OCI-LY1 (cell line): ENCODE data around the gene FANCG.

Experiments used
- H2AFZ ChIP-seq: fragments of 200-600 bp; sonication (generic), shearing (Covaris generic); 2 replicates; pipeline ENCODE4 v1.6.0; 2014; ENCODE audit warnings: antibody characterized with exemption, mild to moderate bottlenecking, low read length
- H3F3A ChIP-seq: fragments of 200-600 bp; sonication (generic), shearing (Covaris generic); 2 replicates; pipeline ENCODE4 v1.6.0; 2014; ENCODE audit warnings: mild to moderate bottlenecking, antibody characterized with exemption, low read length, moderate library complexity; ENCODE audit not compliant: insufficient read depth
- H3K27ac ChIP-seq: fragments of 200-600 bp; sonication (generic); 2 replicates; pipeline ENCODE4 v1.5.1; 2014; ENCODE audit warnings: low read length, mixed run types, mild to moderate bottlenecking, low read depth; ENCODE audit not compliant: poor library complexity, severe bottlenecking
- H3K27me3 ChIP-seq: fragments of 200-600 bp; sonication (generic); 2 replicates; pipeline ENCODE4 v1.6.0; 2014; ENCODE audit warnings: antibody characterized with exemption, mild to moderate bottlenecking, low read length, moderate library complexity; ENCODE audit not compliant: insufficient read depth
- H3K36me3 ChIP-seq: fragments of 200-600 bp; sonication (generic); 2 replicates; pipeline ENCODE4 v1.6.1; 2014; ENCODE audit warnings: mild to moderate bottlenecking, antibody characterized with exemption, low read length, moderate library complexity, mixed read lengths; ENCODE audit not compliant: insufficient read depth
- H3K4me1 ChIP-seq: fragments of 200-600 bp; sonication (generic); 2 replicates; pipeline ENCODE4 v1.5.1; 2014; ENCODE audit warnings: mild to moderate bottlenecking, low read length, moderate library complexity; ENCODE audit not compliant: insufficient read depth, severe bottlenecking
- H3K4me2 ChIP-seq: fragments of 200-600 bp; sonication (generic), shearing (Covaris generic); 2 replicates; pipeline ENCODE4 v1.6.1; 2014; ENCODE audit warnings: low read length
- H3K4me3 ChIP-seq: fragments of 200-600 bp; sonication (generic); 2 replicates; pipeline ENCODE4 v1.5.1; 2014; ENCODE audit warnings: low read length, low read depth, mild to moderate bottlenecking, mixed read lengths; ENCODE audit not compliant: poor library complexity, severe bottlenecking
- H3K79me2 ChIP-seq: fragments of 200-600 bp; shearing (Covaris generic); 2 replicates; pipeline ENCODE4 v1.6.1; 2016; ENCODE audit warnings: mixed run types, low read length, mixed read lengths; ENCODE audit not compliant: insufficient read depth
- H3K9ac ChIP-seq: fragments of 200-600 bp; sonication (generic), shearing (Covaris generic); 2 replicates; pipeline ENCODE4 v1.6.1; 2014; ENCODE audit warnings: mild to moderate bottlenecking, low read length, mixed read lengths
- H3K9me2 ChIP-seq: fragments of 200-600 bp; sonication (generic), shearing (Covaris generic); 2 replicates; pipeline ENCODE4 v1.6.1; 2014; ENCODE audit warnings: low read depth, mild to moderate bottlenecking, low read length, mixed read lengths
- H3K9me3 ChIP-seq: fragments of 200-600 bp; shearing (Covaris generic); 2 replicates; pipeline ENCODE4 v1.6.1; 2014; ENCODE audit warnings: low read length, mixed read lengths
- H4K20me1 ChIP-seq: fragments of 200-600 bp; sonication (generic), shearing (Covaris generic); 2 replicates; pipeline ENCODE4 v1.6.0; 2016; ENCODE audit warnings: mild to moderate bottlenecking, low read length; ENCODE audit not compliant: insufficient read depth
- CTCF ChIP-seq: fragments of 200-600 bp; sonication (generic), shearing (Covaris generic); IDR thresholded peaks from 2 replicates; pipeline ENCODE4 v1.5.1; 2017; ENCODE audit warnings: mild to moderate bottlenecking, antibody characterized with exemption, low read length, moderate library complexity, mixed read lengths
- EZH2 ChIP-seq: fragments of 200-600 bp; sonication (generic), shearing (Covaris generic); IDR thresholded peaks from 2 replicates; pipeline ENCODE4 v1.8.0; 2017; ENCODE audit warnings: borderline replicate concordance, mixed run types, mild to moderate bottlenecking, antibody characterized with exemption, low read length, moderate library complexity, mixed read lengths

The FANCG gene

GRCh38 chr9:35108946-35109575 is 29.3 kb upstream of the FANCG start:
- no peaks in the 10 kb centered on the region; the same call in 1 of the 2 replicates for H3K36me3 ChIP-seq
- no peak overlapping the region for H3K27ac ChIP-seq
- no peaks in the 10 kb centered on the region for H3K27me3 ChIP-seq
- H3K9me2 ChIP-seq, result no peaks in the 10 kb centered on the region
- no peaks in the 10 kb centered on the region for H4K20me1 ChIP-seq
- no peaks in the 10 kb centered on the region for H3K79me2 ChIP-seq
- peaks cover 17% of the 10 kb centered on the region for H3K4me1 ChIP-seq
- no peak overlapping the region for H3K4me3 ChIP-seq
- no peaks in the 10 kb centered on the region for H3K9me3 ChIP-seq
- no peak overlapping the region for H3K4me2 ChIP-seq
- H3F3A ChIP-seq, result no peaks in the 10 kb centered on the region
- TF ChIP-seq CTCF, result no peak
- no peak for TF ChIP-seq EZH2
- H3K9ac ChIP-seq, result no peak overlapping the region
- H2AFZ ChIP-seq, result no peak overlapping the region

- H3K4me1 ChIP-seq, result peaks cover 16% of the 10 kb centered on the region
- H3K27ac ChIP-seq, result no peak overlapping the region
- no peaks in the 10 kb centered on the region for H4K20me1 ChIP-seq
- no peaks in the 10 kb centered on the region for H3K79me2 ChIP-seq
- TF ChIP-seq EZH2 (no peak), CTCF (no peak)
- H2AFZ ChIP-seq, result no peak overlapping the region
- no peaks in the 10 kb centered on the region for H3K9me3 ChIP-seq
- H3K36me3 ChIP-seq, result no peaks in the 10 kb centered on the region; the same call in 1 of the 2 replicates
- no peak overlapping the region for H3K4me2 ChIP-seq
- H3K9me2 ChIP-seq, result no peaks in the 10 kb centered on the region
- no peaks in the 10 kb centered on the region for H3K27me3 ChIP-seq
- no peak overlapping the region for H3K9ac ChIP-seq
- H3F3A ChIP-seq, result no peaks in the 10 kb centered on the region
- no peak overlapping the region for H3K4me3 ChIP-seq
These were observed 28.7 kb upstream of the FANCG start for GRCh38 chr9:35108461-35108860.

GRCh38 chr9:35107297-35108290 is 27.9 kb upstream of the FANCG start:
- Histone ChIP-seq H3K4me1 (peaks cover 19% of the 10 kb centered on the region), H3K36me3 (no peaks in the 10 kb centered on the region; the same call in 1 of the 2 replicates), H3K9me2 (no peaks in the 10 kb centered on the region), H2AFZ (no peak overlapping the region), H4K20me1 (no peaks in the 10 kb centered on the region), H3K4me3 (no peak overlapping the region), H3K79me2 (peaks cover 2% of the 10 kb centered on the region), H3K4me2 (no peak overlapping the region), H3K9ac (no peak overlapping the region), H3K27ac (no peak overlapping the region), H3K27me3 (no peaks in the 10 kb centered on the region), H3K9me3 (no peaks in the 10 kb centered on the region), H3F3A (no peaks in the 10 kb centered on the region)
- no peak for TF ChIP-seq EZH2
- no peak for TF ChIP-seq CTCF
